ENCODE data around the gene ASF1A. TPM values are rescaled to one million over a fixed set of nuclear protein-coding genes. Genes with fewer than 3 reads are reported as not detected.

The ASF1A gene
- total and polyA plus RNA-seq, 4 donors = 5.6 to 27.0 (median 7.2) TPM

DNA sequence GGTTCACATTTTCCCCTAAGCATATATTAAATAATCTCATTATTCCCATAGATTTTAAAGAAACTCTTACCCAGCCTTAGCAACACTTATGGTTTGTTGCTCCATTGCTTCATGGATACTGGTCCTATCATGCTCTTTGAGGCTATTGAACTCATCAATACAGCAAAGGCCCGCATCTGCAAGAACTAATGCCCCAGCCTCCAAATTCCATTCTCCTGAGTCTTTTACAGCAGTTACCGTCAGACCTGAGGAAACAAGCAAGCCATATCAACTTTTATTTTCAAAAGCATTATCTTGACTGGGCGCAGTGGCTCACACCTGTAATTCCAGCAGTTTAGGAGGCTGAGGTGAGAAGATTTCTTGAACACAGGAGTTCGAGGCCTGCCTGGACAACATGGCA is 37.7 kb upstream of the ASF1A start:
- 96% methylated on average over 4 of the region's 4 CpGs for WGBS
- no peaks in the 10 kb centered on the region for H3K4me1 ChIP-seq (ENCODE audit: control insufficient read depth in 4 of 4, insufficient read depth in 4 of 4, low read length in 3 of 4)
- DNase-seq (ENCODE audit: low spot score) = no peak

DNA sequence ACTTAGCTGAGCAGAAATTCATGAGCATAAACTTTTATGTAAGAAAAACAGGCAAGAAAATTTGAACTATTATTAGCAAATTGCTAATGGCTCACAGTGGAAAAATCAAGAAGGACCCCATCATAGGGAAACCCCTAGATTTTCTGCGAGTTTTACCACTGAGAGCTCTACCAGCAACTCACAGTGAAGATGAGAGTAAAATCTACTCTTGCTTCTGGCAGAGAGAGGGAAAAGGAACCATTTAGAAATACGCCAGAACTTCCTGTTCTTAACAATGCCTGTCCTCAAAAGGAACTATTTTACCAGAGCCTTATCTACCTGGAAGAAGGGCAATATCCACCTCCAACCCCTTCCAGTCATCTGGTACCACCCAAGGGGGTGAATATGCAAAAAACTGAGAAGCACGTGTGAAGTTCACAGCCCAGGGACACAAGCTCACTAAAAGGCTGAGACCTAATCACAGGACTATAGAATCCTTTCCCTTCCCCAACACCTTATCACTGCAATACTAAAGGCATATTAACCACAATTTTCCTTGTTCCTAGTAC is 34.4 kb upstream of the ASF1A start:
- H3K27ac ChIP-seq (ENCODE audit: low read depth in 1 of 2, low read length in 2 of 2) = no peak overlapping the region
- DNase-seq (ENCODE audit: low spot score) = no peak
- WGBS = 82% methylated on average over 3 of the region's 3 CpGs
- TF ChIP-seq RAD21 (IDR thresholded peaks at IDR 0.05) = no peak
- TF ChIP-seq NR2F2 (IDR thresholded peaks at IDR 0.05) = no peak
- TF ChIP-seq TAF1 (conservative IDR thresholded peaks at IDR 0.05) = no peak
- TF ChIP-seq FOXA1 (IDR thresholded peaks at IDR 0.05) = no peak
- TF ChIP-seq FOXA2 (IDR thresholded peaks at IDR 0.05) = no peak
- TF ChIP-seq, protein P1, sequence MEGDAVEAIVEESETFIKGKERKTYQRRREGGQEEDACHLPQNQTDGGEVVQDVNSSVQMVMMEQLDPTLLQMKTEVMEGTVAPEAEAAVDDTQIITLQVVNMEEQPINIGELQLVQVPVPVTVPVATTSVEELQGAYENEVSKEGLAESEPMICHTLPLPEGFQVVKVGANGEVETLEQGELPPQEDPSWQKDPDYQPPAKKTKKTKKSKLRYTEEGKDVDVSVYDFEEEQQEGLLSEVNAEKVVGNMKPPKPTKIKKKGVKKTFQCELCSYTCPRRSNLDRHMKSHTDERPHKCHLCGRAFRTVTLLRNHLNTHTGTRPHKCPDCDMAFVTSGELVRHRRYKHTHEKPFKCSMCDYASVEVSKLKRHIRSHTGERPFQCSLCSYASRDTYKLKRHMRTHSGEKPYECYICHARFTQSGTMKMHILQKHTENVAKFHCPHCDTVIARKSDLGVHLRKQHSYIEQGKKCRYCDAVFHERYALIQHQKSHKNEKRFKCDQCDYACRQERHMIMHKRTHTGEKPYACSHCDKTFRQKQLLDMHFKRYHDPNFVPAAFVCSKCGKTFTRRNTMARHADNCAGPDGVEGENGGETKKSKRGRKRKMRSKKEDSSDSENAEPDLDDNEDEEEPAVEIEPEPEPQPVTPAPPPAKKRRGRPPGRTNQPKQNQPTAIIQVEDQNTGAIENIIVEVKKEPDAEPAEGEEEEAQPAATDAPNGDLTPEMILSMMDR (IDR thresholded peaks at IDR 0.05; ENCODE audit: low read depth, low read length, missing input control) = no peak
- TF ChIP-seq GABPA (IDR thresholded peaks at IDR 0.05 in 1 of 2, conservative IDR thresholded peaks at IDR 0.05 in 1 of 2) = no peak
- TF ChIP-seq, protein P2, sequence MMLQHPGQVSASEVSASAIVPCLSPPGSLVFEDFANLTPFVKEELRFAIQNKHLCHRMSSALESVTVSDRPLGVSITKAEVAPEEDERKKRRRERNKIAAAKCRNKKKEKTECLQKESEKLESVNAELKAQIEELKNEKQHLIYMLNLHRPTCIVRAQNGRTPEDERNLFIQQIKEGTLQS (IDR thresholded peaks at IDR 0.05) = no peak
- TF ChIP-seq, protein P3, sequence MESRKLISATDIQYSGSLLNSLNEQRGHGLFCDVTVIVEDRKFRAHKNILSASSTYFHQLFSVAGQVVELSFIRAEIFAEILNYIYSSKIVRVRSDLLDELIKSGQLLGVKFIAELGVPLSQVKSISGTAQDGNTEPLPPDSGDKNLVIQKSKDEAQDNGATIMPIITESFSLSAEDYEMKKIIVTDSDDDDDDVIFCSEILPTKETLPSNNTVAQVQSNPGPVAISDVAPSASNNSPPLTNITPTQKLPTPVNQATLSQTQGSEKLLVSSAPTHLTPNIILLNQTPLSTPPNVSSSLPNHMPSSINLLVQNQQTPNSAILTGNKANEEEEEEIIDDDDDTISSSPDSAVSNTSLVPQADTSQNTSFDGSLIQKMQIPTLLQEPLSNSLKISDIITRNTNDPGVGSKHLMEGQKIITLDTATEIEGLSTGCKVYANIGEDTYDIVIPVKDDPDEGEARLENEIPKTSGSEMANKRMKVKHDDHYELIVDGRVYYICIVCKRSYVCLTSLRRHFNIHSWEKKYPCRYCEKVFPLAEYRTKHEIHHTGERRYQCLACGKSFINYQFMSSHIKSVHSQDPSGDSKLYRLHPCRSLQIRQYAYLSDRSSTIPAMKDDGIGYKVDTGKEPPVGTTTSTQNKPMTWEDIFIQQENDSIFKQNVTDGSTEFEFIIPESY (IDR thresholded peaks at IDR 0.05) = no peak
- no peak for TF ChIP-seq JUND (IDR thresholded peaks at IDR 0.05)
- TF ChIP-seq, protein P4, sequence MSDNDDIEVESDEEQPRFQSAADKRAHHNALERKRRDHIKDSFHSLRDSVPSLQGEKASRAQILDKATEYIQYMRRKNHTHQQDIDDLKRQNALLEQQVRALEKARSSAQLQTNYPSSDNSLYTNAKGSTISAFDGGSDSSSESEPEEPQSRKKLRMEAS (IDR thresholded peaks at IDR 0.05) = no peak
- TF ChIP-seq, protein P5, sequence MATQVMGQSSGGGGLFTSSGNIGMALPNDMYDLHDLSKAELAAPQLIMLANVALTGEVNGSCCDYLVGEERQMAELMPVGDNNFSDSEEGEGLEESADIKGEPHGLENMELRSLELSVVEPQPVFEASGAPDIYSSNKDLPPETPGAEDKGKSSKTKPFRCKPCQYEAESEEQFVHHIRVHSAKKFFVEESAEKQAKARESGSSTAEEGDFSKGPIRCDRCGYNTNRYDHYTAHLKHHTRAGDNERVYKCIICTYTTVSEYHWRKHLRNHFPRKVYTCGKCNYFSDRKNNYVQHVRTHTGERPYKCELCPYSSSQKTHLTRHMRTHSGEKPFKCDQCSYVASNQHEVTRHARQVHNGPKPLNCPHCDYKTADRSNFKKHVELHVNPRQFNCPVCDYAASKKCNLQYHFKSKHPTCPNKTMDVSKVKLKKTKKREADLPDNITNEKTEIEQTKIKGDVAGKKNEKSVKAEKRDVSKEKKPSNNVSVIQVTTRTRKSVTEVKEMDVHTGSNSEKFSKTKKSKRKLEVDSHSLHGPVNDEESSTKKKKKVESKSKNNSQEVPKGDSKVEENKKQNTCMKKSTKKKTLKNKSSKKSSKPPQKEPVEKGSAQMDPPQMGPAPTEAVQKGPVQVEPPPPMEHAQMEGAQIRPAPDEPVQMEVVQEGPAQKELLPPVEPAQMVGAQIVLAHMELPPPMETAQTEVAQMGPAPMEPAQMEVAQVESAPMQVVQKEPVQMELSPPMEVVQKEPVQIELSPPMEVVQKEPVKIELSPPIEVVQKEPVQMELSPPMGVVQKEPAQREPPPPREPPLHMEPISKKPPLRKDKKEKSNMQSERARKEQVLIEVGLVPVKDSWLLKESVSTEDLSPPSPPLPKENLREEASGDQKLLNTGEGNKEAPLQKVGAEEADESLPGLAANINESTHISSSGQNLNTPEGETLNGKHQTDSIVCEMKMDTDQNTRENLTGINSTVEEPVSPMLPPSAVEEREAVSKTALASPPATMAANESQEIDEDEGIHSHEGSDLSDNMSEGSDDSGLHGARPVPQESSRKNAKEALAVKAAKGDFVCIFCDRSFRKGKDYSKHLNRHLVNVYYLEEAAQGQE (IDR thresholded peaks at IDR 0.05) = no peak
- no peak for TF ChIP-seq HNF4A (conservative IDR thresholded peaks at IDR 0.05)

More for the DNA sequence above, 37.7 kb upstream of the ASF1A start:
- Histone ChIP-seq H3K9me3 (ENCODE audit: control insufficient read depth in 4 of 4, low read length in 3 of 4) (no peaks in the 10 kb centered on the region), H3K9ac (ENCODE audit: low read depth in 1 of 2, low read length in 2 of 2) (no peak overlapping the region), H3K4me3 (ENCODE audit: low read depth in 1 of 3, low read length in 3 of 3) (no peak overlapping the region), H3K27me3 (ENCODE audit: control insufficient read depth in 4 of 4, insufficient read depth in 4 of 4, low read length in 3 of 4) (no peaks in the 10 kb centered on the region), H3K36me3 (ENCODE audit: control insufficient read depth in 4 of 4, insufficient read depth in 3 of 4, low read depth in 1 of 4, low read length in 3 of 4) (peaks cover 0 to under 1% (median 0%) of the 10 kb centered on the region in 4 donors), H3K27ac (ENCODE audit: low read depth in 1 of 2, low read length in 2 of 2) (no peak overlapping the region)
- TF ChIP-seq HNF4G (IDR thresholded peaks at IDR 0.05) (no peak), YY1 (IDR thresholded peaks at IDR 0.05) (no peak), JUND (IDR thresholded peaks at IDR 0.05) (no peak), FOXA1 (IDR thresholded peaks at IDR 0.05) (no peak), GABPA (IDR thresholded peaks at IDR 0.05 in 1 of 2, conservative IDR thresholded peaks at IDR 0.05 in 1 of 2) (no peak), SP1 (IDR thresholded peaks at IDR 0.05) (no peak), FOXA2 (IDR thresholded peaks at IDR 0.05) (no peak), TAF1 (conservative IDR thresholded peaks at IDR 0.05) (no peak), EGR1 (IDR thresholded peaks at IDR 0.05; ENCODE audit: low read depth in 2 of 2) (no peak), RXRA (IDR thresholded peaks at IDR 0.05) (no peak), RAD21 (IDR thresholded peaks at IDR 0.05) (no peak), NR2F2 (IDR thresholded peaks at IDR 0.05) (no peak)
- TF ChIP-seq, protein P4 (IDR thresholded peaks at IDR 0.05) = no peak
- TF ChIP-seq, protein P5 (IDR thresholded peaks at IDR 0.05) = no peak
- TF ChIP-seq, protein P2 (IDR thresholded peaks at IDR 0.05) = no peak

More for the DNA sequence above, 34.4 kb upstream of the ASF1A start:
- Histone ChIP-seq H3K4me1 (ENCODE audit: control insufficient read depth in 4 of 4, insufficient read depth in 4 of 4, low read length in 3 of 4) (no peaks in the 10 kb centered on the region), H3K27me3 (ENCODE audit: control insufficient read depth in 4 of 4, insufficient read depth in 4 of 4, low read length in 3 of 4) (no peaks in the 10 kb centered on the region), H3K4me3 (ENCODE audit: low read depth in 1 of 3, low read length in 3 of 3) (no peak overlapping the region), H3K9ac (ENCODE audit: low read depth in 1 of 2, low read length in 2 of 2) (no peak overlapping the region), H3K9me3 (ENCODE audit: control insufficient read depth in 4 of 4, low read length in 3 of 4) (no peaks in the 10 kb centered on the region), H3K36me3 (ENCODE audit: control insufficient read depth in 4 of 4, insufficient read depth in 3 of 4, low read depth in 1 of 4, low read length in 3 of 4) (peaks cover 0 to 3% (median 0%) of the 10 kb centered on the region in 4 donors)
